ENCODE results near the gene NT5C3A.
"Not testable (repeated sequence)": the region's sequence is repeated elsewhere in the genome, so short reads cannot be mapped to it uniquely, and the experiment has no call there.

The NT5C3A gene

DNA sequence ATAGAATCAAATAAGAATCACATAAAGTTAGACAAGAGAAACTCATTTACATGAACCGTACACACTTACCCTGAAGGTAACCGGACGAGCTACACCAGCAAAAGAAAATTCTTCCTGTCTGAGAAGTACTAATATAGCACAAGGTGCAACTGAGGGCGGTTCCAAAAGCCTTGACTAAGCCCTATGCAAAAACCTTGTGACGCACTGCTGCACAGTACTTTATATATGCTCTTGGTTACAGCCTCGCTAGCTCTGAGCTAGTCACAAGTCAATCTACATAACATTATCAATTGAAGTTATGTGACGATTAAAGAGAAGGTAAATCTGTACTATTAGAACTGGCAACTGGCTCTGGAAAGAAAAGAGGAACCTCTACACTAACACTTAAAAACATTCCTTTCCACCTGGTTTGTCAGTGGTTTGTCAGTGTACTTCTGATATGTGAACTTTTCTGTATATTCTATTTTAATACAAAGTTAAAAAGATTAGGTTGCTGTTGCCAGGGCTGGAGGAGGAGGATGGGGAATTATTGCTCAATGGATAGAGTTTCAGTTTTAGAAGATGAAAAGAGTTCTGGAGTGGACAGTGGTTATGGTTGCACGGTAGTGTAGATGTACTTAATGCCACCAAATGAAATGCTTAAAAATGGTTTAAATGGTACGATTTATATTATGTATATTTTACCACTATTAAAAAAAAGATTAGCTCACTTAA, 21.6 kb downstream of the NT5C3A start:
- peak; percentile 42 to 43 for DNase-seq

DNA sequence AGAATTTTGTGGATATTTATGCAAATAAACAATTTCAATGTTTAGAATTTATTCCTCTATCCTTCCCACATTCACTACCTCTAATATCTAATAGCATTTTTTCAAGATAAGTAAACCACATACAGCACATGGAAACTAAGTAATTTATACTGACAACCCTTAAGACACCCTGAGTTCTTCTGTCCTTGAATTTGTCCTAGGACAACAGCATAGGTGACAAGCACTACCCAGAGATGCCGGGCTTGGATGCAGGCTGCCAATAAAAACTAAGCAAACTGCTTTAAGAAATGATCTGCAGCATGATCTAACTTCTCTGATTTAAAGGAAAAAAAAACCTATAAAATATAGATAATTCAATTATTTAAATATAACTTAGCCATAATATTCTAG, 22.7 kb downstream of the NT5C3A start:
- DNase-seq, result no peak

DNA sequence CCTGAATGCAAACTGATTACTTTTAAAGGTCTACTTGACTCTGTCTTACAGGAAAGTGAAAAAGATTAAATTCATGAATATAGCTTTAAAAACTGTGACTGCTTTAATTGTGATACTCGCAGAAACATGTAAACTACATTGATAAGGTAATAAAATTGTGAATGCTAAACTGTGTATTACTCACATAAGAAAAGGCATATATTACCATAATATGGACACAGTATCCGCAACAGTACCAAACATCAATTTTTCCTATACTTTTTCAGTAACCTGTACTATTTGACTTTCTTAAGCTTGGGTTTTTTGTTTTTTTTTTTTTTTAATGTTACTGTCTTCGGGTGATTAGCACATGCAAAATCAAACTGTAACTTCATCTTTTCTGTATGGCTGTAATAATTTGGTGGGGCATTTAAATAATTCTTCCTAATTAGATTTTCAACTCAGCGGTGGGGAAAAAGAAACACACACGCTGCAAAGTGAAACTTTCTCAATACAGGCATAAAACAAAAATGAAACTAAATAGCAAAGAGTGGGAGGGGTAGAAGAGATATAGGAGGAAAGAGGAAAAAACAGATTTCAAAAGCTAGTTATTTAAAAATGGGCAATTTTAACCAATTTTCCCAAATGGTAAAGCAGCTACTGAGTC, 23.2 kb downstream of the NT5C3A start:
- DNase-seq, result no peak

DNA sequence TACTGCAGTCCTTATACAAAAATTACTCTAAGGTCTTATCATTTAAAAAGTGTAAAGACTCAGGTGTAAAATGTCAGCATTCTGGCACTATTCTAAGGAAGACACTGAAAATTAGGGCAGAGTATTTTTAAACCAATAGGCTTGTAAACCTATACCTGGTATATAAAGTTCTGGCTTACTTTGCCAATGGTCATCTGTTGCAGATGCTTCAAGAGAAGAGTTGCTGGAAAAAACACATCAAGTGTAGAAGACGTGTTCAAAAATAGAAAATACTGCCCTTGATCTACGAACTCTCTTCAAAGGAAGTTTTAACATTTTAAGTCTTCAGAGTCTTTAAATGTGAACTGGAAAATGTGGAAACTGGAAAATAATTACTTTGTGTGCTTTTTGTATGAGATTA, 23.9 kb downstream of the NT5C3A start:
- no peak for DNase-seq

DNA sequence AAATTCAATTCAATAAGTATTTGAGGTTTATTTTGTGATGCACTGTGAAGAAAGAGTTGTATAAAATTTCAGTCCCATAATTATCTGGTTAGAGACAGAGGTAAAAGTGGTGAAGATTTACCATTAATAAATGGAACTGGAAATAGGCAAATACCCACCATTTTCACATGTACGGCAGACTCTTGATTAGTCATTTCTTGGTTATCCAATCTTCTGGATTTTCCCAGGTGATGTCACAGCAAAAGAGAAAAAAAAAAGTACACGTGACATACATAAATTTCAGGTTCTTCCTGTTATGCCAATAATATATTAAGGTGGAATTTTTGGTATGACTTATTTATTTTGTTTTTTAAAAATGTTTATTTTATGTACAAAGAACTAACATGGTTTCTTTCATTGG, 26.8 kb downstream of the NT5C3A start:
- no peak for DNase-seq

DNA sequence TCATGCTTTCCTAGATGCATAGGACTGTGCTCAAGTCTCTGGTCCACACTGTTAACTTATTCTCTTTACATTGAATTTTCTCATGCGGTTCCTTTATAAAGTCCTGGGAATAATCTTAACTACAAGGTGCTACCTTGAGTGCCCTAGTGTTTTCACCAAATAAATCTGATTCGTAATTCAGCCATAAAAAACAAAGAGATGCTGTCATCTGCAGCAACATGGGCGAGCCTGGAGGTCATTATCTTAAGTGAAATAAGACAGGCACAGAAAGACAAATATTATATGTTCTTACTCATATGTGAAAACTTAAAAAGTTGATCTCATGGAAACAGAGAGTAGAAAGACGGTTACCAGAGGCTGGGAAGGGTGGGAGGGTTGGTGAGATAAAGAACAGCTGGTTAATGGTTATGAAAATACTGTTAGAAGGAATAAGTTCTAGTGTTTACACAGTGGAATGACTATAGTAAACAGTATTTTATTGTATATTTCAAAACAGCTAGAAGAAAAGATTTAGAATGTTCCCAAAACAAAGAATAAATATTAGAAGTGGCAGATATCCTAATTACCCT, 38.3 kb downstream of the NT5C3A start:
- DNase-seq, result no peak

DNA sequence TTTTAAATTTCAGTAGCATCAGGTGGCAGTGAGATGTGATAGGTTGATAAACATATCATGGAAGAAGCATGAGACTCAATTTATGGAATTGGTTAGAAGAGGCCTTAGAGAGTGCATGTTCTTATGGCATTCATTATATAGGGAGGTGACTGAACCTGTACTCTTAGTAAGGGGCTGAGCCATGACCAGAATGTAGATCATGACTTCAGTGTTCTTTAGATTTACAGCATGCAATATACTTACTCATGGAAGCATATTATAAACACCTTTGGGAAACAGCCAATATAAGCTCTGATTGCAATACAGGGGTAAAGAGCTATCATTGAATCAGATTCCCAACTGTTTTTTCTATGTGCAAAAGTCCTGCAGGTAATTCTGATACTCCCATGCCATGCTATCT, 50.2 kb downstream of the NT5C3A start:
- no peak for DNase-seq

DNA sequence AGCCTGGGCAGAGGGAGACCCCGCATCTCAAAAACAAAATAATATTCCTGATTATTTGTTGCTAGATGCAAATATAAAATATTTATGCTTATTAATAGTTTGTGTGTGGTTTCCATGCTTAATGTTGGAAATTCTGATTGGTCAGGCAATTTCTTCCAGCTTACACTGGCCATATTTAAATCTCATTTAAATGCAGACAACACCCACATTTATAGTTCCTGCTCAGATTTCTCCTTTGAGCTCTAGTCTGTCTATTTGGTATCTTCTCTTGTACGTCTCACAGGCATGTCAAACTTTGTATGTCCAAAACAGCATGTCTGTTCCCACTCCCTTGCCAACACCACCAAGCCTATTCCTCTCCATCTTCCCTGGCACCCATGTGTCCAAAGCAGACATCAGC, 52.8 kb downstream of the NT5C3A start:
- DNase-seq, result no peak

DNA sequence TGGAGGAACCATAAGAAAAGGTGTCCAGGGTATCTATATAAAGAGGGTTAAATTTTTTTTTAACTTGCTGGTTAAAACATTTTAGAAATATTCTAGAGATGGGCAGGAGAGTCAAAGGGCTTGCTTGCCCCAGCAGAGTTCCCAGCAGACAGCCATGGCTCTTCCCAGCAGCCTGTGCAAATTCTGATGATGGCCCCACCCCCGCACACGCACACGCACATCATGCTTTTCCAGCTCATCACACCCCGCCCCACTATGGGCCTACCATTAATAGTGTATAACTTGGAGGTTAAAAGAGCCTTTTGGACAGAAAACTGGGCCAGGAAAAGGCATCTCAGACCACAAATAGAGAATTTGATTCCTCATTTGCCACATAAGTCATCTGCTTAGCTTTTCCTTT, 56.9 kb downstream of the NT5C3A start:
- DNase-seq, result not testable (repeated sequence)

DNA sequence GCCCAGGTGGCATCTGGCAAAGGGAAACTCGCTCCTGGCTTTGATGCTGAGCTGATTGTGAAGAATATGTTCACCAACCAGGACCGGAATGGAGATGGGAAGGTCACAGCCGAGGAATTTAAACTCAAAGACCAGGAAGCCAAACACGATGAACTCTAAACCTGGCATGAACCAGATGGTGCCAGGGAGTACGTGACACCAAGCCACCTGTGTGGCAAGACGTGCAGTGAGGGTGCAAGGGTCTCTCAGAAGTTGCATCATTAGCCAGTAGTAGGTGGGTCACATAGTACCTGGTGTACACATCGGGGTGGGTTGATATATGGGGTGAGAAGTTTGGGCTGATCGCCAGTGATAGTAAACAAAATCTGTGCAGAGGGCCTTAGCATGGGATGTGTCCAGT, 57.4 kb downstream of the NT5C3A start:
- not testable (repeated sequence) for DNase-seq

DNA sequence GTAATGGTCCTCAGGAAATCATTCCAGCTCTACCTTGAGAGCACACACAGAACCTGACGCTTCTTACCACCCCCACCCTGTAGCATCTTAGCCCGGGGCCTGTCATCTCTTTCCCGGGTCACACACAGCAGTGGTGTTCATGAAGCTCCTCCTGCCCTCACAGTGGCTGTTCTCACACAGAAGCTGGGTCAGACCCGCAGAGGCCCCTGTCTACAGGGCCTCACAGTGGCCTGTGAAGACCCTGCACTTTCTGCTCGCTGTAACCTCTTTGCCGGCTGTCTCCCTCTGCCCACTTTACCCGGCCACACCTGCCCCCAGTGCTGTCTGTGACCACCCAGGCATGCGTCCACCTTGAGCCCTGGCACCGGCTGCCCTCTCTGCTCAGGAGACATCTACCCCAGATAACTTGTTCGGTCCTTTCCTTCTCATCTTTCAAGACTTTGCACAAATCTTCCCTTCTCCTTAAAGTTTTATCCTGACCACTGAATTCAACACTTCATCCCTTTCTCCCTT, 58.4 kb downstream of the NT5C3A start:
- not testable (repeated sequence) for DNase-seq

DNA sequence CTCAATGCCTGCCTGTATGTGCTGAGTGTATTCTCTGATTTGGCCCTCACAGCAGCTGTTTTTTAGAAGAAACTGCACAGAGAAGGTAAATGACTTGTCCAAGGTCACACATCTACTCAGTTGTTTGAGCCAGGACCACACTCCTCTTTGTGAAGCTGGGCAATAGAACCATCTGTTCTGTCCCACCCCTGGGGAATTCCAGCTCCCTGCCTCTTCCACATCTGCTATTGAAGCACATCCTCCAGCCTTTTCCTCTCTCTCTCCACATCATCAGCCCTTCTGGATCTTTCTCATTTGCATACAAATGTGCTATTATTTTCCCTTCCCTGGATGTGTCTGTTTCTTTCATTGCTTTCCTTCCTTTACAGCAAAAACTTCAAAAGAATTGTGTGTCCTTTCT, 59.5 kb downstream of the NT5C3A start:
- not testable (repeated sequence) for DNase-seq

DNA sequence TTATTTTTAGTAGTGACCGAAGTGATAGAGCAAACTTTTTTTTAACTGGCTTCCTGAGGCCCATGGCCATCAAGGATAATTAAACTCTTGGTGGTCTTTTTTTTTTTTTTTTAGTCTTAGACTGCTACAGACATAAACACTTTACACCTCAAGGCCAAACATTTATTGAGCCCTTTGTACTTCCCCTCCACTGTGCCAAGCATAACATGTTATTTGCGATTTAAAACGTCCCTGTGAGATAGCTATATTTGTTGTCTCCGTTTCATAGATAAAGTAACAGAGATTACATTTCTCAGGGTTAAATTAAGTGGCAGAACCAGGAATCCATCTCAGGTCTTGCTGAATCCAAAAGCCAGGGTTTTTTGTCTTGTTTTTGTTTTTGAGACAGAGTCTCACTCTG, 63.2 kb downstream of the NT5C3A start:
- not testable (repeated sequence) for DNase-seq

DNA sequence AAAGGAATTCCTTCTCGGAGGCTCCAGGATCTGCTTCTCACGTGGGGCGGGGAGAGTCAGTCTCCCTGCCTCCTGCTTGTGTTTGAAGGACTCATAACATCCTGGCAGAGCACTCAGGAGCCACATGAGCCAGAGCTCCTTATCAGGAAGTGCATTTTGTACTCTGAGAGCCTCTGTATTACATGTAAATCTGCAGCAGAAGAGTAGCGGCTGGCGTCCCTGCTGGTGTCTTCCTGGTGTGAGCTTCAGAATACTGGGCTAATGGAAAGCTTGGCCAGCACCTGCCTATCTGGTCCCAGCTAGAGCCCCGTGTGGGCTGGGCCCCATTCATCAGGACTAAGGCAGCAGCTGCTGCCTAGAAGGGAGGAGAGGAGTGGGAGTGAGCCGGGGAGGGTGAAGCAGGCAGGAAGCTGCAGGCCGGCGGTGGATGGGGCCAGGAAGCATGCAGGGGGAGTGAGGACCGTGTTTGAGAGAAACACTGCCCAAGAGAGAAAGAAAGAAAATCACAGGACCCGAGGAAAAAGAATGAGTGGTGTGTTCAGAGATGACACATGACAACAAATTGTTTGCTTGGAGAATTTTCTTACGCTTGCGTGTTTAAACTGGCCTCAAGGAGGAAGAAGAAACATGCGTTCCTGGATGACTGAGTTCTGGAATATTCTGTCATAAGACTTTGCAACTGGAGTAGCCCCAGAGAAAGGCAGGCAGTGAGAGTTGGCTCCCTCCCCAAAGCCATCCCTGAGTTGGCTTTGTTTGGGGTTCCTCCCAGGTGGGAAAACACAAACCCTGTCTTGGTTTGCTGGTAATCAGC, 64.0 kb downstream of the NT5C3A start:
- DNase-seq, result not testable (repeated sequence)

DNA sequence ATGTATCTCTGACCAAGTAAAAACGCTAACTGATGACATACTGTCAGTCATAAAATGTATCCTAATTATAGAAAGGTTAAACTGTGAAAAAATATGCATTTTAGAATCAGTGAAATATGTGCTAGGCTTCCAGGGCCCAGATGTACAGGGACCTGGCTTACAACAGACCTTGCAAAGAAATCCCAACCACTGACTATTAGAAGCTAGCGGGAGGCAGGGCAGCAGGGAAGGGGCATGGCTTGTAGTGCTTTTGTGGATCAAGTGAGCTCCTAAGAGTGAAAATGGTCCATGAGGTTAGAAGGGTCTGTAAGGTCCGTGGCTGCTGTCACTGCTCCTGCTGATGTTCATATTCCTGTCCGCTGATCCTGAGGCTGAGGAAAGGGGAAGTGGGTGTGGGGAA, 64.6 kb downstream of the NT5C3A start:
- DNase-seq, result not testable (repeated sequence)

DNA sequence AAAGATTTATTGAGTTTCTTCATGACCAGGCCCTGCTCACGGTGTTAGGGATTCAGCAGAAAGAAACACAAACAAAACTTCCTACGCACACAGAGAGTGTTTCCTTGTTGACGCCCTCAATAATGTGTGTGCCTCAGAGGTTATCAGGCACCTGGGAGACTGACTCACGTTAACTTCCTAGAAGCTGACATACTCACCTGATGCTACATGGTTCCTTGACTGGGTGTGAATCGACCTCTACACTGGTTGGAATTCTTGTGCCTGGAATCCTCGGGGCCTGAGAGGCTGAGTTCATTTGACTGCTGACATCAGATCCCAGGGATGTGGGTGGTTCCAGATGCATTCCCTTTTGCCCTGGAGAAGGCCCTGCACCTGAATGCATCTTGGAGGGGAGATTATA, 69.8 kb downstream of the NT5C3A start:
- not testable (repeated sequence) for DNase-seq

DNA sequence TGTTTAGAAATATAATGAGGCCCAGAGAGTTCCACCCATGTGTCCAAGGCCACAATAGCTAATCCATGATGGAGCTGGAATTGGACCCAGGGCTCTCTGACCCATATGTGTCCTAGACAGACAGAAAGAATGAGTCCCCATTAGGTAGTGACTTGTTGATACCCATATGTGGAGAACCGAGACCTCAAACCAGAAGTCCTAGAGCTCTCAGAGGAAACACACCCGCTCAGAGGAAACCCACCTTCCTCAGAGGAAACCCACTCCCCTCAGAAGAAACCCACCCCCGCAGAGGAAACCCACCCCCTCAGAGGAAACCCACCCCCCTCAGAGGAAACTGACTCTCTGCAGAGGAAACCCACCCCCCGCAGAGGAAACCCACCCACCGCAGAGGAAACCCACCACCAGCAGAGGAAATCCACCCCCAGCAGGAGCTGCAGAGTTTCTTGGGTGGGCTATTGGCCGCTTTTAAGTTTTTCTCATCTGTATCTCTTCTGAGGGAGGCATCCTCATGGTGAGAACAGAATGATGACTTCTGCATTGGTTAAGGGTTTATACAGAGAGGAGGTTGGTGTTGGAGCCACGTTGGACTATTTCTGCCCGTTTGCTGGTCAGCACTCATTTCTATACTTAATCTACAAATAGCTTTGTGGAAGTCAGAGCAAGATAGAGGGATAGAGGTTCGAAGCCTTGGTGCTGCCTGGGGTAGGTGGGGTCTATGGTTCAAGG, 70.4 kb downstream of the NT5C3A start:
- not testable (repeated sequence) for DNase-seq

DNA sequence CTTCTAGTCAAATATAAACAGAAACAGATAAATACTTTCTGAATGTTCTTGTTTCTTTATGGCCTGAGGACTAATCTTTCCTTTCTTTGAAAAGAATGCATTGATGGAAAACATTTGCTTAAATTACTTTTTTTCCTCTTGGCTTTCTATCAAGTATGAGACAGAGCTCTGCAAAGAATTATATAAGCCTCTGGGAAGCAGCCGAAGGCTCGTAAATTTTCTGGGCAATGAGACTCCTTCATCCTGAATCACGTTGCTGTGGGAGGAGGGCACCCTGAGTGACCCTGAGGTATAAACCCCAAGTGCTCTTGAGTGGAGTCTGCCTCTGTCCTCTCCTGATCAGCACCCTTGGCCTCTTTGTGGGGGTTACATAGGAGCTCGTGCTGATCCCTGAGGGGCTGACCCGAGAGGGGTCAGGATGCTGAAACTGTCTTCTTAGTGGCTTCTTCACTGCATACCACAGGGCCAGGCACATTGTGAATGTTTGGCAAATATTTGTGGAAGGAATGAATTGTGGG, 71.4 kb downstream of the NT5C3A start:
- not testable (repeated sequence) for DNase-seq

DNA sequence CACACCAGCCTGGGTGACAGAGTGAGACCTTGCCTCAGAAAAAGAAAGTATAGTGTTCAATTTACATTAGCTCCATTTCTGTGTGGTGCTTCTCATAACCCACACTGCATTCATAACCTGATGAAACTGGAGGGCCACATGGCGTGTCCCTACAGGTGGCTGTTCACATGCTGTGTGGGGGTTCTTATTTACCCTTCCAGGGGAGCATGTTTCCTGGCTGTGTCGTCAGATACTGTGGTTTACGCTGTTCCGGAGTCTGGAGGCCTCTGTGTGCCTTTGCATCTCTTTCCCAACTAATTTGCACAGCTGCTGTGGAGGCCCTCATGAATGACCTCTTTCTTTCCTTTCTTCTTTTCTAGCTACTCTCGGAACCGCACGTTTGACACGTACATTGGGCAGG, 74.4 kb downstream of the NT5C3A start:
- not testable (repeated sequence) for DNase-seq

DNA sequence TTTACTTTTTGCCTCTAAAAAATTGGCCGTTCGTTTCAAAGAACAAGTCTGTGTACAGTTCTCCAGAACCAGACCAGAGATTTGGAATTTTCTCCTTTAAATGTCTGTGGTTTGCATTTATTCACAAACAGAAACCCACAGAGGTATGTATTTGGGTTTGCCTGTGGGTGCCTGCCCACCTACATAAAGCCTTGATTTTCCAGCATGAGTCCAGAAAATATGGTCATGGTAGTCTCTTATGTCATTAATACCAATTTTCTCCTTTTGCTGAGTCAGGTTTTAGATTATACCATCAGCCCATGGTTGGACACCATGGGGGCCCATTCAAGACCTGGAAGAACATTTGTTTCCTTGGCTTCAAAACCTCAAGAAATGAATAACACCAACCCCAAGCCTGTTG, 82.7 kb downstream of the NT5C3A start:
- not testable (repeated sequence) for DNase-seq

DNA sequence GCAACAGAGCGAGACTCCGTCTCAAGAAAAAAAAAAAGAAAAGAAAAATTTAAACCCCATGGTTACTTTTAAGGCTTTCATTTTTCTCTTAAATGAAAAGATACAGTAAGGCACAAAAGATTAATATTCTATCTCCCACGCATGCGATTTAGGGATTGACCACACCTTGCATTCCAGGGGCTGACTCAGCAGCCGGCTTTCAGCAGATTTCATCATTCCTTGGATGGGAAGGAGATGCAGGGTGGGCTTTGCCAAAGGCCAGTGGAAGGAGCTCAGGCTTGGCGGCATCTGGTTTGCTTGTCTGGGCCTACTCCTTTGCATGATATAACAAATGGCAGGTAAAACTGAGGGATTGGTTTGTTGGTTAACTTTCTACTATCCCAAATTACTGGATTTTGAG, 83.3 kb downstream of the NT5C3A start:
- not testable (repeated sequence) for DNase-seq

DNA sequence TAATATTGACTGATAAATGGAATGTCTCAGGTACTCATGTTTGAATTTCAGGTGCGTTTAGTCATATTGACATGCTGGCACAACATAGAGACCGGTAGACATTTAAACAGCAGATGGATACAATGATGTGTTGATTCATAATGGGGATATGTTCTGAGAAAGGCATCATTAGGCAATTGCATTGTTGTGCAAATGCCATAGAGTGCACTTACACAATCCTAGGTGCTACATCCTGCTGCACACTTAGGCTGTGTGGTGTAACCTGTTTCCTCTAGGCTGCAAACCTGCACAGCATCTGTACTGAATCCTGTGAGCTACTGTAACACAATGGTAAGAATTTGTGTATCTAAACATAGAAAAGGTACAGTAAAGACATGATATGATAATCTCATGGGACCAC, 85.4 kb downstream of the NT5C3A start:
- DNase-seq, result not testable (repeated sequence)
